ENCODE measurements around the gene WFDC13. TPM values are rescaled to one million over a fixed set of nuclear protein-coding genes. Genes with fewer than 3 reads are reported as not detected.
"Not testable (repeated sequence)": the region's sequence is repeated elsewhere in the genome, so short reads cannot be mapped to it uniquely, and the experiment has no call there.

Gene WFDC13
- total and polyA plus RNA-seq, 2 of the 8 experiments (the other 6 are each of a cell fraction or from before 2014, with no cell fraction given): not detected

DNA sequence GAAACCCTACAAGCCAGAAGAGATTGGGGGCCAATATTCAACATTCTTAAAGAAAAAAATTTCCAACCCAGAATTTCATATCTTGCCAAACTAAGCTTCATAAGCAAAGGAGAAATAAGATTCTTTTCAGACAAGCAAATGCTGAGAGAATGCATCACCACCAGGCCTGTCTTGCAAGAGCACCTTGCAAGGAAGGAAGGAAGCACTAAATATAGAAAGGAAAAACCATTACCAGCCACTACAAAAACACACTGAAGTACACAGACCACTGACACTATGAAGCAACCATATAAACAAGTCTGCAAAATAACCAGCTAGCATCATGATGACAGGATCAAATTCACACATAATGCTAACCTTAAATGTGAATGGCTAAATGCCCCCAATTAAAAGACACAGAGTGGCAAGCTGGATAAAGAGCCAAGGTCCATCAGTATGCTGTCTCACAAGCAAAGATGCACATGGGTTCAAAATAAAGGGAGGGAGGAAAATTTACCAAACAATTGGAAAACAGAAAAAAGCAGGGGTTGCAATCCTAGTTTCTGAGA is 14.4 kb downstream of the WFDC13 start:
- DNase-seq (ENCODE audit: low read depth in 1 of 2, low spot score in 2 of 2); H3K9ac ChIP-seq (replicated peaks in 1 of 4; ENCODE audit: extremely low read depth in 1 of 4, low read depth in 3 of 4, low read length in 3 of 4); H2BK15ac ChIP-seq (ENCODE audit: low read length); FAIRE-seq; H3K4ac ChIP-seq (replicated peaks; ENCODE audit: insufficient read length, low read depth, low read length); H2AFZ ChIP-seq (ENCODE audit: low read length); H3K23me2 ChIP-seq (ENCODE audit: low read depth, low read length); H4K8ac ChIP-seq (ENCODE audit: extremely low read depth, insufficient read depth, low read length); H2BK20ac ChIP-seq (ENCODE audit: low read length); POLR2A ChIA-PET (ENCODE audit: partially characterized antibody); H3K23ac ChIP-seq (ENCODE audit: insufficient read length); H3K4me1 ChIP-seq (replicated peaks in 1 of 4; ENCODE audit: control insufficient read depth in 3 of 4, insufficient read depth in 4 of 4, low read length in 3 of 4); H3K9me3 ChIP-seq (ENCODE audit: insufficient read depth in 2 of 2, low read depth in 1 of 2, low read length in 1 of 2); H3K27ac ChIP-seq (ENCODE audit: low read depth, low read length); H3K36me3 ChIP-seq (ENCODE audit: control insufficient read depth in 2 of 4, insufficient read depth in 4 of 4, low read length in 3 of 4); H4K5ac ChIP-seq (ENCODE audit: insufficient read length, low read depth, low read length); H2BK12ac ChIP-seq (ENCODE audit: low read depth, low read length); H2AK5ac ChIP-seq (ENCODE audit: low read depth, low read length); H3K18ac ChIP-seq (ENCODE audit: extremely low read depth, low read length); H4K91ac ChIP-seq (replicated peaks; ENCODE audit: insufficient read length, low read length); H3K4me3 ChIP-seq (ENCODE audit: extremely low read depth in 1 of 4, insufficient read depth in 2 of 4, low read depth in 3 of 4, low read length in 4 of 4); H3K79me2 ChIP-seq (ENCODE audit: control insufficient read depth in 1 of 2, insufficient read depth in 2 of 2, low read length in 2 of 2); H3K27me3 ChIP-seq (replicated peaks in 1 of 4; ENCODE audit: control insufficient read depth in 3 of 4, extremely low read depth in 1 of 4, insufficient read depth in 3 of 4, low read length in 3 of 4); H4K20me1 ChIP-seq (replicated peaks in 1 of 2; ENCODE audit: control insufficient read depth in 1 of 2, insufficient read depth in 2 of 2, low read length in 2 of 2); H3K4me2 ChIP-seq (ENCODE audit: insufficient read depth in 1 of 2, low read depth in 2 of 2, low read length in 2 of 2); H3K14ac ChIP-seq (ENCODE audit: insufficient read length); H2BK5ac ChIP-seq (ENCODE audit: low read depth, low read length); H3K56ac ChIP-seq (replicated peaks; ENCODE audit: insufficient read length, low read depth, low read length); H2BK120ac ChIP-seq (replicated peaks; ENCODE audit: low read depth, low read length); H3K79me1 ChIP-seq (ENCODE audit: low read depth, low read length): not testable (repeated sequence)
- CTCF ChIA-PET (ENCODE audit: partially characterized antibody): interaction anchor here (1.9 kb wide), 1 partner anchor 55 kb away, joined by 5 read pairs; no protein-coding TSS in a partner anchor

Data from H1 (cell line).